M059J (cell line): Measurements from ENCODE around the gene TUBG2. TPM values are rescaled to one million over a fixed set of nuclear protein-coding genes. Genes with fewer than 3 reads are reported as not detected.

Source experiments
- DNase-seq: peaks from one replicate; pipeline ENCODE4 v3.0.0-alpha.2; 2012; ENCODE audit warnings: low read depth
- total RNA-seq: library from RNA; depleted of rRNA; stranded (reverse); fragments of >200 nt; shearing (Covaris generic); gene quantifications from 2 replicates; pipeline ENCODE4 v1.2.3, GENCODE V29; 2014

Gene TUBG2
- total RNA-seq, 1 experiment from 2014 or later = 21.0 TPM

GRCh38 chr17:42676424-42677011 is 17.4 kb downstream of the TUBG2 start, which contains the start of gene PLEKHH3:
Gene PLEKHH3, minus strand, starts transcription at chr17:42676994. Its CDS starts 431 bp downstream, at chr17:42676563.
- no peak for DNase-seq

- DNase-seq = peak; percentile 98
Measured at GRCh38 chr17:42677012-42677857, 18.2 kb downstream of the TUBG2 start.

- peak; percentile 88 for DNase-seq
Measured at GRCh38 chr17:42677921-42678781, 19.1 kb downstream of the TUBG2 start.

- peak; percentile 16 for DNase-seq
Measured at GRCh38 chr17:42678951-42679491, 19.9 kb downstream of the TUBG2 start.

- DNase-seq = peak; percentile 66
Measured at GRCh38 chr17:42679492-42680330, 20.6 kb downstream of the TUBG2 start.

GRCh38 chr17:42680331-42680808 is 21.3 kb downstream of the TUBG2 start:
- peak; percentile 16 for DNase-seq

- DNase-seq = peak; percentile 81
Measured at GRCh38 chr17:42681976-42682721, 23.1 kb downstream of the TUBG2 start, which contains the start of gene CNTNAP1. Gene CNTNAP1, plus strand, starts transcription at chr17:42682531. Its CDS starts 299 bp downstream, at chr17:42682830.

- peak; percentile 74 for DNase-seq
Measured at GRCh38 chr17:42682722-42683403, 23.8 kb downstream of the TUBG2 start.

GRCh38 chr17:42683407-42684034 is 24.4 kb downstream of the TUBG2 start:
- DNase-seq = no peak

- DNase-seq = no peak
Measured at GRCh38 chr17:42684929-42685556, 26.0 kb downstream of the TUBG2 start.

- DNase-seq = no peak
Measured at GRCh38 chr17:42685831-42686230, 26.7 kb downstream of the TUBG2 start.

- DNase-seq = no peak
Measured at GRCh38 chr17:42686520-42687128, 27.5 kb downstream of the TUBG2 start.

- DNase-seq = no peak
Measured at GRCh38 chr17:42687707-42688320, 28.7 kb downstream of the TUBG2 start.

GRCh38 chr17:42690596-42690995 is 31.5 kb downstream of the TUBG2 start:
- no peak for DNase-seq

GRCh38 chr17:42691021-42691545 is 32.0 kb downstream of the TUBG2 start:
- no peak for DNase-seq

GRCh38 chr17:42692489-42692888 is 33.4 kb downstream of the TUBG2 start:
- no peak for DNase-seq

- DNase-seq = no peak
Measured at GRCh38 chr17:42694524-42694923, 35.4 kb downstream of the TUBG2 start.
